ENCODE data around the gene HOXC12. TPM values are rescaled to one million over a fixed set of nuclear protein-coding genes. Genes with fewer than 3 reads are reported as not detected.

Gene HOXC12
- total RNA-seq, 4 donors from 2014 or later: not detected

GRCh38 chr12:53937596-53938325 is 16.9 kb upstream of the HOXC12 start:
- intact Hi-C loops (cut with DNase I; ENCODE audit: low total_unique reads): no loop called here
- peak overlapping the region; percentile 31 to 48 (median 45) for H3K4me3 ChIP-seq
- no peak for ATAC-seq

GRCh38 chr12:53938326-53939140 is 16.2 kb upstream of the HOXC12 start, which contains the start of gene HOXC13:
Gene HOXC13, plus strand, starts transcription at chr12:53938831. Its CDS starts 76 bp downstream, at chr12:53938907.
- intact Hi-C loops (cut with DNase I; ENCODE audit: low total_unique reads): no loop called here
- Histone ChIP-seq H3K27me3 (peaks cover 94 to 98% (median 97%) of the 10 kb centered on the region in 3 donors), H3K9me3 (no peaks in the 10 kb centered on the region), H3K4me3 (peak within 1 kb of the TSS; percentile 31 to 48 (median 45)), H3K36me3 (no peaks in the 10 kb centered on the region), H3K27ac (no peak within 1 kb of the TSS), H3K4me1 (peaks cover 0 to 8% of the 10 kb centered on the region in 2 donors)
- no peak for TF ChIP-seq CTCF (IDR thresholded peaks at IDR 0.05 in 4 of 5, conservative IDR thresholded peaks at IDR 0.05 in 1 of 5)
- no peak for TF ChIP-seq POLR2A (IDR thresholded peaks at IDR 0.05)
- in situ Hi-C loops (cut with MboI; ENCODE audit: low sequenced_read_pairs in 4 of 4): no loop called here
- DNase-seq: peak; percentile 64 to 92
- ATAC-seq: peak; percentile 84 to 91

More at GRCh38 chr12:53937596-53938325, 16.9 kb upstream of the HOXC12 start:
- Histone ChIP-seq H3K27me3 (peaks cover 90 to 98% (median 94%) of the 10 kb centered on the region in 3 donors), H3K27ac (no peak overlapping the region), H3K36me3 (no peaks in the 10 kb centered on the region), H3K9me3 (no peaks in the 10 kb centered on the region), H3K4me1 (peaks cover 0 to 8% of the 10 kb centered on the region in 2 donors)
- no peak for DNase-seq
- no peak for TF ChIP-seq CTCF (IDR thresholded peaks at IDR 0.05 in 4 of 5, conservative IDR thresholded peaks at IDR 0.05 in 1 of 5)
- no peak for TF ChIP-seq POLR2A (IDR thresholded peaks at IDR 0.05)
- in situ Hi-C loops (cut with MboI; ENCODE audit: low sequenced_read_pairs in 4 of 4): no loop called here

GRCh38 chr12:53939141-53940108 is 15.3 kb upstream of the HOXC12 start:
- no peak for TF ChIP-seq POLR2A (IDR thresholded peaks at IDR 0.05)
- no peak for TF ChIP-seq CTCF (IDR thresholded peaks at IDR 0.05 in 4 of 5, conservative IDR thresholded peaks at IDR 0.05 in 1 of 5)
- no peak for DNase-seq
- Histone ChIP-seq H3K27me3 (peaks cover 94 to 100% (median 97%) of the 10 kb centered on the region in 3 donors), H3K4me1 (peaks cover 0 to 8% of the 10 kb centered on the region in 2 donors), H3K9me3 (no peaks in the 10 kb centered on the region), H3K4me3 (peak overlapping the region; percentile 31 to 48 (median 45)), H3K27ac (no peak overlapping the region), H3K36me3 (no peaks in the 10 kb centered on the region)
- intact Hi-C loops (cut with DNase I; ENCODE audit: low total_unique reads) (loop anchor here (10.0 kb wide), 1 partner anchor 145 kb away; no protein-coding TSS in a partner anchor), in situ Hi-C loops (cut with MboI; ENCODE audit: low sequenced_read_pairs in 4 of 4) (no loop called here)
- ATAC-seq: no peak

GRCh38 chr12:53940443-53941014 is 14.2 kb upstream of the HOXC12 start:
- Histone ChIP-seq H3K27me3 (peaks cover 95 to 100% (median 98%) of the 10 kb centered on the region in 3 donors), H3K9me3 (no peaks in the 10 kb centered on the region), H3K4me3 (no peak overlapping the region), H3K36me3 (no peaks in the 10 kb centered on the region), H3K4me1 (peaks cover 0 to 8% of the 10 kb centered on the region in 2 donors), H3K27ac (no peak overlapping the region)
- TF ChIP-seq POLR2A (IDR thresholded peaks at IDR 0.05) (no peak), CTCF (IDR thresholded peaks at IDR 0.05 in 4 of 5, conservative IDR thresholded peaks at IDR 0.05 in 1 of 5) (no peak)
- in situ Hi-C loops (cut with MboI; ENCODE audit: low sequenced_read_pairs in 4 of 4): no loop called here
- DNase-seq (no peak), ATAC-seq (no peak)
- intact Hi-C loops (cut with DNase I; ENCODE audit: low total_unique reads): loop anchor here (10.0 kb wide), 1 partner anchor 146 kb away; no protein-coding TSS in a partner anchor

Data from gastrocnemius medialis (tissue), 4 donors.